ENCODE data around the gene ADCY1. TPM values are rescaled to one million over a fixed set of nuclear protein-coding genes. Genes with fewer than 3 reads are reported as not detected.

ADCY1 gene
- total and polyA plus RNA-seq, 4 donors = 21.8 to 79.2 (median 72.3) TPM

- H3K9me3 ChIP-seq (ENCODE audit: control insufficient read depth, insufficient read depth, low read length) = no peaks in the 10 kb centered on the region
- peaks cover 69% of the 10 kb centered on the region for H3K4me1 ChIP-seq (ENCODE audit: control insufficient read depth, insufficient read depth, low read length)
- 75% methylated on average over 1 of the region's 5 CpGs for WGBS (ENCODE audit: insufficient coverage)
- no peak overlapping the region for H3K4me3 ChIP-seq (ENCODE audit: low read depth, low read length)
- H3K27ac ChIP-seq (ENCODE audit: low read depth, low read length) = no peak overlapping the region
- no peak for DNase-seq (ENCODE audit: low read depth in 4 of 6, low spot score in 6 of 6)
- H3K36me3 ChIP-seq (ENCODE audit: control insufficient read depth, insufficient read depth, low read length) = peaks cover 10% of the 10 kb centered on the region
- no peaks in the 10 kb centered on the region for H3K27me3 ChIP-seq (ENCODE audit: control insufficient read depth, insufficient read depth, low read length)
These were observed 8.1 kb downstream of the ADCY1 start for GRCh38 chr7:45582136-45582749.

- Histone ChIP-seq H3K27me3 (ENCODE audit: control insufficient read depth, insufficient read depth, low read length) (no peaks in the 10 kb centered on the region), H3K4me3 (ENCODE audit: low read depth, low read length) (no peak overlapping the region), H3K27ac (ENCODE audit: low read depth, low read length) (no peak overlapping the region), H3K4me1 (ENCODE audit: control insufficient read depth, insufficient read depth, low read length) (peaks cover 66% of the 10 kb centered on the region), H3K9me3 (ENCODE audit: control insufficient read depth, insufficient read depth, low read length) (no peaks in the 10 kb centered on the region), H3K36me3 (ENCODE audit: control insufficient read depth, insufficient read depth, low read length) (peaks cover 10% of the 10 kb centered on the region)
- WGBS (ENCODE audit: insufficient coverage) = 49% methylated on average over 9 of the region's 9 CpGs
- peak in 2 of 6 donors; percentile 48 to 72 for DNase-seq (ENCODE audit: low read depth in 4 of 6, low spot score in 6 of 6)
These were observed 8.7 kb downstream of the ADCY1 start for GRCh38 chr7:45582868-45583277.

- no peaks in the 10 kb centered on the region for H3K27me3 ChIP-seq (ENCODE audit: control insufficient read depth, insufficient read depth, low read length)
- no peaks in the 10 kb centered on the region for H3K9me3 ChIP-seq (ENCODE audit: control insufficient read depth, insufficient read depth, low read length)
- H3K4me1 ChIP-seq (ENCODE audit: control insufficient read depth, insufficient read depth, low read length) = peaks cover 63% of the 10 kb centered on the region
- H3K36me3 ChIP-seq (ENCODE audit: control insufficient read depth, insufficient read depth, low read length) = peaks cover 10% of the 10 kb centered on the region
- WGBS (ENCODE audit: insufficient coverage) = no CpG with 5 or more reads among the region's 2 CpGs
- no peak overlapping the region for H3K27ac ChIP-seq (ENCODE audit: low read depth, low read length)
- peak in 2 of 6 donors; percentile 44 to 57 for DNase-seq (ENCODE audit: low read depth in 4 of 6, low spot score in 6 of 6)
- no peak overlapping the region for H3K4me3 ChIP-seq (ENCODE audit: low read depth, low read length)
These were observed 9.1 kb downstream of the ADCY1 start for GRCh38 chr7:45583296-45583695.

GRCh38 chr7:45584261-45585210 lies 10.4 kb downstream of the ADCY1 start:
- DNase-seq (ENCODE audit: low read depth in 4 of 6, low spot score in 6 of 6) = no peak
- Histone ChIP-seq H3K36me3 (ENCODE audit: control insufficient read depth, insufficient read depth, low read length) (peaks cover 14% of the 10 kb centered on the region), H3K27ac (ENCODE audit: low read depth, low read length) (no peak overlapping the region), H3K27me3 (ENCODE audit: control insufficient read depth, insufficient read depth, low read length) (no peaks in the 10 kb centered on the region), H3K4me3 (ENCODE audit: low read depth, low read length) (no peak overlapping the region), H3K9me3 (ENCODE audit: control insufficient read depth, insufficient read depth, low read length) (no peaks in the 10 kb centered on the region), H3K4me1 (ENCODE audit: control insufficient read depth, insufficient read depth, low read length) (peaks cover 59% of the 10 kb centered on the region)
- WGBS (ENCODE audit: insufficient coverage) = 77% methylated on average over 16 of the region's 16 CpGs

- H3K36me3 ChIP-seq (ENCODE audit: control insufficient read depth, insufficient read depth, low read length) = peaks cover 9% of the 10 kb centered on the region
- DNase-seq (ENCODE audit: low read depth in 4 of 6, low spot score in 6 of 6) = no peak
- H3K4me1 ChIP-seq (ENCODE audit: control insufficient read depth, insufficient read depth, low read length) = peaks cover 49% of the 10 kb centered on the region
- no peak overlapping the region for H3K27ac ChIP-seq (ENCODE audit: low read depth, low read length)
- H3K4me3 ChIP-seq (ENCODE audit: low read depth, low read length) = no peak overlapping the region
- H3K9me3 ChIP-seq (ENCODE audit: control insufficient read depth, insufficient read depth, low read length) = no peaks in the 10 kb centered on the region
- WGBS (ENCODE audit: insufficient coverage) = 73% methylated on average over 5 of the region's 5 CpGs
- peaks cover 1% of the 10 kb centered on the region for H3K27me3 ChIP-seq (ENCODE audit: control insufficient read depth, insufficient read depth, low read length)
These were observed 11.5 kb downstream of the ADCY1 start for GRCh38 chr7:45585628-45586027.

GRCh38 chr7:45586542-45587520 lies 12.7 kb downstream of the ADCY1 start:
- WGBS (ENCODE audit: insufficient coverage) = 87% methylated on average over 11 of the region's 12 CpGs
- peaks cover 2% of the 10 kb centered on the region for H3K27me3 ChIP-seq (ENCODE audit: control insufficient read depth, insufficient read depth, low read length)
- no peaks in the 10 kb centered on the region for H3K9me3 ChIP-seq (ENCODE audit: control insufficient read depth, insufficient read depth, low read length)
- H3K36me3 ChIP-seq (ENCODE audit: control insufficient read depth, insufficient read depth, low read length) = peaks cover 4% of the 10 kb centered on the region
- H3K4me3 ChIP-seq (ENCODE audit: low read depth, low read length) = no peak overlapping the region
- DNase-seq (ENCODE audit: low read depth in 4 of 6, low spot score in 6 of 6) = peak in 1 of 6 donors; percentile 79
- H3K4me1 ChIP-seq (ENCODE audit: control insufficient read depth, insufficient read depth, low read length) = peaks cover 45% of the 10 kb centered on the region
- H3K27ac ChIP-seq (ENCODE audit: low read depth, low read length) = no peak overlapping the region

GRCh38 chr7:45588466-45588865 lies 14.3 kb downstream of the ADCY1 start:
- peaks cover 2% of the 10 kb centered on the region for H3K27me3 ChIP-seq (ENCODE audit: control insufficient read depth, insufficient read depth, low read length)
- 78% methylated on average over 5 of the region's 6 CpGs for WGBS (ENCODE audit: insufficient coverage)
- H3K9me3 ChIP-seq (ENCODE audit: control insufficient read depth, insufficient read depth, low read length) = no peaks in the 10 kb centered on the region
- H3K4me3 ChIP-seq (ENCODE audit: low read depth, low read length) = no peak overlapping the region
- peaks cover 14% of the 10 kb centered on the region for H3K36me3 ChIP-seq (ENCODE audit: control insufficient read depth, insufficient read depth, low read length)
- H3K4me1 ChIP-seq (ENCODE audit: control insufficient read depth, insufficient read depth, low read length) = peaks cover 31% of the 10 kb centered on the region
- no peak for DNase-seq (ENCODE audit: low read depth in 4 of 6, low spot score in 6 of 6)
- no peak overlapping the region for H3K27ac ChIP-seq (ENCODE audit: low read depth, low read length)

GRCh38 chr7:45589061-45589460 lies 14.9 kb downstream of the ADCY1 start:
- Histone ChIP-seq H3K27ac (ENCODE audit: low read depth, low read length) (no peak overlapping the region), H3K4me1 (ENCODE audit: control insufficient read depth, insufficient read depth, low read length) (peaks cover 26% of the 10 kb centered on the region), H3K27me3 (ENCODE audit: control insufficient read depth, insufficient read depth, low read length) (peaks cover 2% of the 10 kb centered on the region), H3K4me3 (ENCODE audit: low read depth, low read length) (no peak overlapping the region), H3K36me3 (ENCODE audit: control insufficient read depth, insufficient read depth, low read length) (peaks cover 14% of the 10 kb centered on the region), H3K9me3 (ENCODE audit: control insufficient read depth, insufficient read depth, low read length) (no peaks in the 10 kb centered on the region)
- WGBS (ENCODE audit: insufficient coverage) = 92% methylated on average over 10 of the region's 10 CpGs
- DNase-seq (ENCODE audit: low read depth in 4 of 6, low spot score in 6 of 6) = no peak

Measured in spinal cord (tissue), 10 donors.